Mesenteric fat pad (tissue), 1 donor: Measurements from ENCODE around the gene DCAF8. TPM values are rescaled to one million over a fixed set of nuclear protein-coding genes. Genes with fewer than 3 reads are reported as not detected.
"Not testable (repeated sequence)": the region's sequence is repeated elsewhere in the genome, so short reads cannot be mapped to it uniquely, and the experiment has no call there.

Experiments
- DNase-seq: peaks from one replicate; pipeline ENCODE4 v3.0.0-alpha.2; 2020; ENCODE audit warnings: low spot score
- long read RNA-seq: library from polyadenylated mRNA; unstranded; transcript quantifications from one replicate; pipeline ENCODE4 v2.0.0, GENCODE V29; 2020
- total RNA-seq: library from RNA; stranded (reverse); fragmentation: NEBNext Ultra II Directional; extraction: Animal tissue kit (Norgen Biotek cat#: 25700); gene quantifications from one replicate; pipeline ENCODE4 v1.2.1, GENCODE V29; 2021
- donor health status: DM: yes; HTN: yes; CAD: no.

Gene DCAF8
- 127 TPM for total RNA-seq
- long read RNA-seq, full-length matches to known transcripts: 27 of 137 reads
- long read RNA-seq, partial matches to known transcripts: 59 of 137 reads
- long read RNA-seq, other reads (novel, unspliced or antisense): 51 of 137 reads

DNA sequence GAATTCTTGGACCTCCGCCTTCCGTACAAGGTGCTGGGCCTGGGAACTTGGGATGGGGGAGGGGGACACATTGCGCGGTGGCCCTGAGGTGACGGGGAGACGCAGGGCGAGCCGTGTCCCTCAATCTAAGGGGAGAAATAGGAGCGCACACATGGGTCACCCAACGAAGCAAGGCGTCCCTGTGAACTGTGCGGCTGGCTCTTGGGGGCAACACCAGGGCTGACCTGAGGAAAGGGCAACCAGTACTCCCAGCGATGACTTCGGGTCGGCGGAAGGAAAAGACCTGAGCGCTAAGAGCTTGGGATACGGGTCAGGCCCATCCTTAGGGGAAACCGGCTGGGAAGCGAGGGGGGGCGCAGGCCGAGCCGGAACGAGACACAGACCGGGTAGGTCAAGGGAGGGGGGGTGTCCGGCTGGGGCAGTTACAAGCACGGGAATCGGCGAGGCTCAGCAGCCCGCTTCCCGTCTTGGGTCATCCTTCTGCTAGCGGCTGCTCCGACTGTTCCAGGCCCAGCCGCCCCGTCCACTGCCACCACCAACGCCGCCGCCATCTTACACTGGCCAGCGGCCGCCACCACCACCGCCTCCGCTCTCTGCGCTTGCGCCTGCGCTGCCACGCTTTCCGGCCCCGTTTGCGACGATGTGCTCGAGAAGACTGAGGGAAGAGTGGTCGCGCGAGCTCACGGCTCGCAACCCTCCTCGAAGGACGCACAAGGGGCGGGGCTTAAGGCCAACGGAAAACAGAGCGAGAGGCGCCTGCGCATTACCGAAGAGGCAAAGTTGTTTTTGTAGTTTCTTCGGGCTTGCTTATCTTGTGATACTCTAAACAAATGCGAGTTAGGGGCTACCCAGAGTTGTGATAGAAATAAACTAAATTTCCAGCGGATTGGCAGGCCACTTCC, at the start of gene DCAF8:
Gene DCAF8 (minus strand): TSS at position 657 of the 902 bp plus-strand sequence. CDS start 18,541 bp downstream, outside the sequence.
- DNase-seq: peak; percentile 99

DNA sequence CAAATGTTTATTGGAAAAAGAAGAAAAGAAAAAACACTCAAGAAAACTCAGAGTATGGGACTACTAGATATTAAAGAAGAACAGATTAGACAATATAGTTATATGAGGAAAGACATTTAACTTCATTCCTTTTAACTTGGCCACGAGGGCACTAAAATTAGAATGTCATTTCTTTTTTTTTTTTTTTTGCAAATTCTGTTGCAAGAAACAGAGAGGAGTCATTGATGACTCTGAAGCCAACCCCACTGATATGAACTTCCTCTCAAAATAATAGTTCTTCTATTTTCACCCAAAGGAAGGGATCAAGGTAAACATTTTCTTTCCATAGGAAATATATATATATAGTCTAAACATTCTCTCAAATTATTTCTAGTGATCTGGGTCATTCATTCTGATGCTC, 47.2 kb upstream of the DCAF8 start:
- DNase-seq: no peak

DNA sequence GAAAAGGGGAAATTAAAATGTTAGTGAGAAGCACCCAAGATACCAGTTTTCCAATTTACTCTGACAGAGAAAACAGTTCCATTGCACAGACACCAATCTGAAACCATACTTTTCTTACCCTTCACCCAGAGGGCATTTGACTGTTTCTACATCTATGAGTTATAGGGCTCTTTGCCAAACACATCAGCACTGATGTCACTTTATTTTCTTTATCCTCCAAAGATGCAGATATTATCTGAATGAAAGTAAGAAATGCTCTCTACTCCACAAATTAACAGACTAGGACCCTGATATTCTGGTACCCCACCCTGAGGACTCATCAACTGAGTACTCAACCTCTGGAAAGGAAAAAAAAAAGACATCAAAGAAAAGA, 46.8 kb upstream of the DCAF8 start:
- DNase-seq: no peak

DNA sequence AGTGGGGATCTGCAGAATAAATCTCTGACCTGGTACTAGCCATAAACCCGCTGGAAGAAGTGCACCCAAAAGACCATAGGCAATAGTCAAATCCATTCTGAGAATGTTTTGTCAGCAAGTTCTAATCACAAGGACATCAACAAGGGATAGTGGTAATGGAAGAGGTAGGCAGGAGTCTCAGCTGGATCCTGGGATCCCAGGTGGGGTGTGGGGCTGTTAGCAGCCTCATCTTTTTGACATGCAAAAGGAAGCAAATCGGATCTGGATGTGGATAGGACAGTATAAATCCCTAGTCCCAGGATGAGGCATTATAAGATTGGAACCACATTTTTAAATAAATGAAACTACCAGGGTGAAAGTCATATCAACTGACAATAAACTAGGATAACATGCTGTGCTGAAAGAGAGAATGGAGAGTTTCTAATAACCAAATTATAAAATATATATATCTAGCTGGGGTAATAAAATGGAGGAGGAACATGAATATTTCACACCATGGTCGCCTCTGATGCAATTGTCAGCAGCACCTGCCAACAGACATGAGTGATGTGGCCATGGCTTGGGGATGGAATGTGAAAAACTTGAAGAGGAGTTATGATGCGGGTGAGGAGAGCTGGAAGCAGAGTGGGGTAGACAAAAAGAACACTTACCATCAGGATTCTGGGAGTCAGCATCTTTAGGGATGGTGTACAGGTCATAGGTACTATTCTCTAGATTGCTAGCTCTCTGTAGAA, 46.3 kb upstream of the DCAF8 start:
- no peak for DNase-seq

DNA sequence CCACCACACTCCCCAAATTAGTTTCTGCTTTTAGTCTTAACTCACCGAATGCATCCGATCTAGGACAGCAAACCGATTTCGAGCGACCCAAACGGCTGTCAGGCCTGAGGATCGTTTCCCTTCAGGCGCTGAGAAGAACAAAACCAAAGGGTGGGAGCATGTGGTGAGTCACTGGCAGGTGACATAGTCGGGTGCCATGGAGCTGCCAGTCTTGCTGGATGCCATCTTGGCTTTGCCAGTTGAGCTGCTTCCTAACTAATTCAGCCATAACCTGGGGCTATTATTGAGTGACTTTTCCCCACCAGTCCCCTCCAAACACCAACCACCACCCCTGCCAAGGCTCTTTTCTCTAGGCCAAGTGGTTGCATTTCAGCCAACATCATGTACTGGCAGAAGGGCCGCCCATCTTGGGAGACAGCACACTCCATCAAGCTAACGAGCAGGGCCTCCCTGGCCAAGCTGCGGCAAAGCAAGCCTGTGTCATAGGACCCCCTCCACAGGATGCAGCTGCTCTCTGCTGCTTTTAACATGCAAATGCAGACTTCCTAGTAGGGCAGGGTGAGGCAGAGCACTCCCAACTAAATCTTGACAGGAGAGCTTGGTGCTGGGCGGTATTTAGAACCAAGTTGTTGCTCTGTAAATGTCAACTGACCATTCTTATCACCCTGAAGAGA, 44.9 kb upstream of the DCAF8 start:
- no peak for DNase-seq

DNA sequence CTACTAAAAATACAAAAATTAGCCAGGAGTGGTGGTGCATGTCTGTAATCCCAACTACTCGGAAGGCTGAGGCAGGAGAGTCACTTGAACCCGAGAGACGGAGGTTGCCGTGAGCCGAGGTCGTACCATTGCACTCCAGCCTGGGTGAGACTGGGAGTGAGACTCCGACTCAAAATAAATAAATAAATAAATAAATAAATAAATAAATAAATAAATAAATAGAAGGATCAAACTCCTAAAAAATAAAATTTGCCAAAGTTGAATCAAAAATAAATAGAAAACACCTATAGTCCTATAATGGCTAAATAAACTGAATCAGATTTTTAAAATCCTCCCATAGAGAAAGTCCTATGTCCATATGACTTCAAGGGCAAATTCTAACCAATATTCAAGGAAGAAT, 37.8 kb upstream of the DCAF8 start:
- no peak for DNase-seq

DNA sequence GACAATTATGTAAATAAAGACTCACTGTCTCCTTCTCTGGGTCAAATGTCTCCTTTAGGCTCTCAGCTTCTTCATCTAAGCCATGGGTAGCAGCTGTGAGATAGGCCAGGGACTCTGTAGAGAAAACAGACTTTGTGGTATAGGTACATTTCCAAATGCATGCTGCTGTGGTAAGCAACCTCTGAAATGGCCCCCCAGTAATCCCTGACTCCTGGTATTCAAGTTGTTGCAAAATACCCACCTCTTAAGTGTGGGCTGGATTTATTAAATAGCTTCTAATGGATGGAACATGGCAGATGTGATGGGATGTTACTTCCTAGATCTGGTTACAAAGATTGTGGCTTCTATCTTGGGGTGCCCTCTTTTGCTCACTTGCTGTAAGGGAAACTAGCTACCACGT, 33.7 kb upstream of the DCAF8 start:
- DNase-seq: no peak

DNA sequence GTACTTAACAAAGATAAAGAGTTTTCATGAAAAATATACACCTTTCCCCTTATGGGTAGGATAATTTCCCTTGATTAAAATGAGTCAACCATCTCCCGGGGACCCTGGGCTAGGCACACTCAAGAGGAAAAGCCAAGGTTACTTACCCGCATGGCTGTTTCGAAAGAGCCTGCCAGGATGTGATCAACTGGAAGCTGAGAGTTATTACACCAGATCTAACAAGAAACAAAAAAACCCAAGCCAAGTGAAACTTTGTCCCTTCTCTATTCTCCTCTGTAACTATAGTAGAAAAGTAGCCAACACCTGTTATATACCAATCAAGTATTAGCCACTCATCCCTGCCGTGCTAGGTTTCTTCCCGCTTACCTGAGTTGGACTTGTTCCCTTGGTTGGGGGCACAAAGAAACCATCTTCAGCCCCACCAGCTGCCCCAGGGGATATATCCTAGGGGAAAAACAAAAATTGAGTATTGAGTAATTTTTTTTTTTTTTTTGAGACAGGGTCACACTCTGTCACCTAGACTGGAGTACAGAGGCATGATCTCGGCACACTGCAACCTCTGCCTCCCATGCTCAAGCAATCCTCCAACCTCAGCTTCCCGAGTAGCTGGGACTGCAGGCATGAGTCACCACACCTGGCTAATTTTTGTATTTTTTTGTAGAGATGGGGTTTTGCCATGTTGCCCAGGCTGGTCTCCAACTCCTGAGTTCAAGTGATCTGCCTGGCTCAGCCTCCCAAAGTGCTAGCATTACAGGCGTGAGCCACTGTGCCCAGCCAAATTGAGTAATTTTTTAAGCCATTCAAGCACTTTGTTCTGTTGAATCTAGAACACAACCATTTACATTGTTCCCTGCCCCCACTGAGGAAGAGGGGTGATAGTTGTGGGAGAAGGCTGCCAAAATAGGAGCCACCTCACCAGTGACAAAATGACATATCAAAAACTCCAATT, 30.9 kb upstream of the DCAF8 start:
- no peak for DNase-seq

DNA sequence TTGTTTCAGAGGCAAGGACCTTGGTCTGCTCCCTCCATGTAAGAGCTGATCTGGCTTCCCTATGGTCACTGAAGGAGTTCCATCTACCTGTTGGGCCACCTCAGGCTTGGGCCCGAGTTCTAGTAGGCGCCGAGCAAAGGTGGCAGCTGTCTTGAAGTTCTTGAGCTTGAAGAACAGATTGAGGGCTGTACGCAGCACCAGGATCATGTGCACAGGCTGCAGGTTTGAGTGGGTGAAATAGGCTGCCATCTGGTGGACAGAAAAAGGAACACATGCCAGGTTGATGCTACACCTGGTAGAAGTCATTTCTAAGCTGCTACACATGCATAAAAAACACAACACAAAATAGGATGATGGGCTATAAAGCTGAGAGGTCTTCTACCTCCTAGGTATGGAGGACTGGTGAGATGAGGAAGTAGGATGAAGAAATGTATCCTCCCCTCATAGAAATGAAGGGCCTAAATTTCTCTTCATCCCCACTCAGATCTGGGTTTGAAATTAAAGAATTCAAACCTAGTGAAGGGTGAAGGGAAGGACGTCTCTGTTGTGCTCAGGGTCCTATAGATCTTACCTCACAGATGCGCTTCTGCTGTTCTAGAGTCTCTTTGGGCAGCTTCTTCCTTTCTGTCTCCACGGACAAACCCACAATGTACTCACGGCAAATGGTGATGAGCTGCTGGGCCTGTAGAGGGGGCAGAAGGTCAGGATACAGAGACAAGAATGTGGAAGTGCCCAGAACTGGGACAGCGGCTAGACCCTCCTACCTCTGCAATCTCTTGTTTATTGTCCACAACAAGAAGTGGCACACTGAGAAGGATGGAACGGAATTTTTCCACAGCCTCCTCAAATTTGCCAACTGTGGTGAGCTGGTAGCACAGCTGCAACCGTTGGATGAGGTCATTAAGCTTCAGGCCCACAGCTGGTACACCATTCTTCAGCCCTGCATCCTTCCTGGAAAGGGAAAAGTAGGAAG, 29.2 kb upstream of the DCAF8 start:
- no peak for DNase-seq

DNA sequence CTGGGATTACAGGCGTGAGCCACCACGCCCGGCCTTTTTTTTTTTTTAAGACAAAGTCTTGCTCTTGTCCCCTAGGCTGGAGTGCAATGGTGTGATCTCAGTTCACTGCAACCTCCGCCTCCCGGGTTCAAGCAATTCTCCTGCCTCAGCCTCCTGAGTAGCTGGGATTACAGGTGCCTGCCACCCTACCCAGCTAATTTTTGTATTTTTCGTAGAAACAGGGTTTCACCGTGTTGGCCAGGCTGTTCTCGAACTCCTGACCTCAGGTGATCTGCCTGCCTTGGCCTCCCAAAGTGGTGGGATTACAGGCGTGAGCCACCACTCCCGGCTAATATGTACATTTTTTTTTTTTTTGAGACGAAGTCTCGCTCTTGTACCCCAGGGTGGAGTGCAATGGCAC, 25.4 kb upstream of the DCAF8 start:
- DNase-seq: not testable (repeated sequence)

DNA sequence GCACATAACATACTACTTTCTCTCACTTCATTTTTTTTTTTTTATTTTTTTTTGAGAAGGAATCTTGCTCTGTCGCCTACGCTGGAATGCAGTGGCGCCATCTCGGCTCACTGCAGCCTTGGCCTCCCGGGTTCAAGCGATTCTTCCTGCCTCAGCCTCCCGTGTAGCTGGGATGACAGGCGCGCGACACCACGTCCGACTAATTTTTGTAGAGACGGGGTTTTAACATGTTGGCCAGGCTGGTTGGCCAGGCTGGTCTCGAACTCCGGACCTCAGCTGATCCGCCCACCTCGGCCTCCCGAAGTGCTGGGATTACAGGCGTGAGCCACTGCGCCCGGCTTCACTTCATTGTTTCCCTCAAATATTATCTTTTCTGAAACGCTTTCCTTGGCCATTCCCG, 23.2 kb upstream of the DCAF8 start:
- DNase-seq: no peak

DNA sequence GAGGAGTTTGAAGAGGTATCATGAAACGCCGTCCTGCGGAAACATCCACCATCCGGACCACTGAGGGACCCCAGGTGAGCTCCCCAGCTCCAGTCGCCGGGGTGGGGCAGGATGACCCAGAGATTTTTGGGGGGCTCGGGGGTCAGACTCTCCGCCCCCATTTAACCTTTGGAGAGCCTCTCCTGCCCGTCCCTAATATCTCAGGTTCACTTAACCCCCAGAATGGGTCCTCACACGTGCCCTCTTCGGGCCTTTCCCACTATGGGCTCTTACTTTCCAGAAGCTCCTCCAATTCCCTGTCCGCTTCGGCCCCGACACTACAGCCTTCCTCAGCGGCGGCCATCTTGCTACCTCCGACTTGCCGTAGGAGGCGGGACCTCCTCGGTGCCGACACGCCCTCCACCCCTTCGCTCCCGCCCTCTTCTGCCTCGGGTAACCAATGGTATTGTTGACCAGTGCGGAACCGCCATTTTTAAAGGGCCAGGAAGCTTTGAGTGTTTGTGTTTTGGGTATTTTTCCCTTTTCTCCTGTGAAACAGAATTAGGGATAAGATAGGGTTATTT, 22.5 kb upstream of the DCAF8 start, which contains the start of gene PEX19:
Gene PEX19 (minus strand): TSS at position 352 of the 563 bp plus-strand sequence. CDS start 9 bp downstream, at position 343.
- DNase-seq: peak; percentile 97

DNA sequence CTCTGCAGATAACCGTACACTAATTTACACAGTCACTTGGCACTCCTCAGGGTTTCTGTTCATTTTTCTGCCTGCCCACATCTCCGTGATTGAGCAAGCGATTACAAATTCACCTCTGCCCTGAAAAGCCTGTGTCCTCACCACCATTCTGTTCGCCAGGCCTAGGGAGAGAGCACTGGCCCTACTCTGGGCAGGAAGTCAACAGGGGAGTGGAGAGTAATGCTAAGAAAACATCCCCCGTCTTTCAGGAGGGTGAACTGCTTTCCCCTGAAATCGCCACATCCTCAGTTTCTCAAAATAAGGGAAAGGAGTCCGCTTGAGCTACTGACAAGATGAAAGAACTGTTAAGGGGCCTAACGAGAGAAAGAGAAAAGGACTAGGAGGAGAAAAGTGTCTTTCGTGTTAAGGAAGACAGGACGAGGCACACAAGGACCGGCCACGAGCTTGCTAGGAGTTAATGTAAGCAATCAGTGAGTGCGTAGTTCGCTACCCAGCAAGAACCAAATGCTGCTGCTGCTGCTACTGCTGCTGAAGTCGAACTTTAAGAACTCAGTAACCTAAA, 22.0 kb upstream of the DCAF8 start:
- no peak for DNase-seq

DNA sequence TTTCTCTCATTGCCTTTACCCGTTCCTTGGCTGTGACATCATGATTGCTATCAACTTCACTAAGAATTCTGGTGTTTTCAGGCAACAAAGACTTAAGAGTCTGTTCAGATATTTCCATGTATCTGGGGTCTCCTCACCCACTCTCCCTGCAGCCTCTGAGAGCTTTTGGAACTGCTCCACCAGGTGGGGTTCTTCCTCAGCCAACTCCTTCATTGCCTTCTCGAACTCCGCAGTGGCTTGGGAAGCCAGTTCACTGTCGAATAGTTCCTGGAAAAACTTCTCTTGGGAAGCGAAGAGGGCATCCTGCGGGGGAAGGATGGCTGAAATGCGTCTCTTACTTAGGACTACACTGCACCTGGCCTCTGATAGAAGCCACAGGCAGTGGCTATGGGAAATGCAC, 20.5 kb upstream of the DCAF8 start:
- no peak for DNase-seq

DNA sequence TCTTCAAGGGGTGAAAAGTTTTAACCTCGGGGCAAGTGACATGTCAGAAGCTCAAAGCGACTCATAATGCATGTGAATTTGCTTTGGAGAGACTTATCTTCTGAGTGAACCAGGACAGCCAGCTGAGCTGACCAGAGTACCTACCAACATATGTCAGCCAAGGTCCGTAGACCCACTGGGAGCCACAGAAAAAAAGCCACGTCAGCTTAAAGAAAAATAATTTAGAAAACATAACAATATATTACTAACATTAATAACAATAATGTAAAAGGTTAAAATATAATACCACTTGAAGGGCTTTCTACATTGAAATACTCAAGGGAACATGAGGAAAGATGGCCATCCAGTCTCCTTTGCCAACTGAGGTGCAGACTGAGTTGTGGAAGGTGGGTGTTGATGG, 15.6 kb upstream of the DCAF8 start:
- no peak for DNase-seq

DNA sequence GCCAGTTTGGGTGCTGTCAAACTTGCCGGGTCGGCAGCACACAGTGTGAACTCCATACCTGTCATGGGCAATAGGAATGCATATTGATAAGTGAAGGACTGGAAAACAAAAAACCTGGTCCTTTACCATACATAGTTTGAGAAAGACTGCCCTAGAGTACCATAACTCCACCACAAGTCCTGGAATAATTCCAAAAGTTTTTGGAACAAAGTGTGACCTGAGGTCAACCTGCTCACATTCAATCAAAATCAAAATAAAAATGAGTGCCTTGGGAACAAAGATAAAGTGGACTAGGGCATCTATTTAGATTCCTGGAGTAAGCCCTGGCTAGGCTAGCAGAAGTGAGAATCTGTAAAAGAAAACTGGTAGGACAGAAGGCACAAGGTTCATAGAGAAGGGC, 15.0 kb upstream of the DCAF8 start:
- DNase-seq: no peak

DNA sequence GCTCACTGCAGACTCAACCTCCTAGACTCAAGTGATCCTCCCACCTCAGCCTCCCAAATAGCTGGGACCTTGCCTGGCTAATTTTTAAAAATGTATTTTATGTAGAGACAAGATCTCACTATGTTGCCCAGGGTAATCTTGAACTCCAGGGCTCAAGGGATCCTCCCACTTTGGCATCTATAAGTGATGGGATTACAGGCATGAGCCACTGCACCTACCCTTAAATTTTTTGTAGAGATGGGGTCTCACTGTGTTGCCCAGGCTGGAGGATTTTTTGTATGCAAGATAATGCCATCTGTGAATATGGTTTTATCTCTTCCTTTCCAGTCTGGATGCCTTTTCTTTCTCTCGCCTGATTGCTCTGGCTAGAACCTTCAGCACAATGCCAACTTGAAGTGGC, 8.7 kb upstream of the DCAF8 start:
- no peak for DNase-seq

DNA sequence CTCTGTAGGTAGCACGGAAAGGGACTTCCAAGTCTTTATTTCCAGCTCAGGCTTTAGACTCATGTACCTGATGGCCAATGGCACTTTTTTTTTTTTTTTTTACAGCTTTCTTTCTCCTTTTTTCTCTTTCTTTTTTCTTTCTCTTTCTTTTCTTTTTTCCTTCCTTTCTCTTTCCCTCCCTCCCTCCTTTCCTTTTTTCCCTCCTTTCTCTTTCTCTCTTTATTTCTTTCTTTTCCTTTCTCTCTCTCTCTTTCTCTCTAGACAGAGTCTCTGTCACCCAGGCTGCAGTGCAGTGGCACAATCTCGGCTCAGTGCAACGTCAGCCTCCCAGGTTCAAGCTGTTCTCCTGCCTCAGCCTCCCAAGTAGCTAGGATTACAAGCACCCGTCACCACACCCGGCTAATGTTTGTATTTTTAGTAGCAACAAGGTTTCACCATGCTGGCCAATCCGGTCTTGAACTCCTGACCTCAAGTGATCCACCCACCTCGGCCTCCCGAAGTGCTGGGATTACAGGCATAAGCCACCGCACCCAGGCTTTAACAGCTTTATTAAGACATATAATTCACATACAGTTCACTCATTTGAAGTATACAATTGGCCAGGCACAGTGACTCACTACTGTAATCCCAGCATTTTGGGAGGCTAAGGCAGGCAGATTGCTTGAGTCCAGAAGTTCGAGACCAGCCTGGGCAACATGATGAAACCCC, 5.1 kb upstream of the DCAF8 start:
- no peak for DNase-seq
